DOHH2 (cell line): ENCODE data around the gene DNAAF5.

Source experiments
- EZH2phosphoT487 ChIP-seq: fragments of 200-600 bp; sonication (generic); IDR thresholded peaks from 2 replicates; pipeline ENCODE4 v1.6.1; 2017; ENCODE audit warnings: borderline replicate concordance, mild to moderate bottlenecking, antibody characterized with exemption, low read length, moderate library complexity, mixed read lengths
- TF ChIP-seq, protein P1 (sequence below): fragments of 200-600 bp; sonication (generic); IDR thresholded peaks from one replicate; pipeline ENCODE4 v1.5.1; 2014; ENCODE audit warnings: antibody characterized with exemption, mild to moderate bottlenecking, low read depth, low read length; ENCODE audit not compliant: poor library complexity, severe bottlenecking

DNA sequence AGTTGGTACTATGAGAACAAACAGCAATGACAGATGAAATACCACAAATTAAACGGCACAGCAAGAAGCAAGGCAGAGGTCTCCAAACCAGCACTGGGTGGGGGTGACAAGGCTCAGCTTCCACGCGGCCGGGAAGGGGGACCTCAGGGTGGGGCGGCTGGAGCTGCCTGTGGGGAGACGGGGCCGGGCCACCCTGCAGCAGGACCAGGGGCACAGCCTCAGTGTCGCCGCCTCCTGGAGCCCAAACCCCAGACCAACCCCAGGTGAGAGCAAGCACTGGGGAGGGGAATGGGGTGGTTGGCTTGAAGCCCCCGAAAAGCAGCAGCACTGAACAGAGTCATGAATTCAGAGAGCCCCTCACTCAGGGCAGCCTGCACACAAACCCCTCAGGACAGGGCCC is 49.9 kb downstream of the DNAAF5 start:
- TF ChIP-seq, protein P1, sequence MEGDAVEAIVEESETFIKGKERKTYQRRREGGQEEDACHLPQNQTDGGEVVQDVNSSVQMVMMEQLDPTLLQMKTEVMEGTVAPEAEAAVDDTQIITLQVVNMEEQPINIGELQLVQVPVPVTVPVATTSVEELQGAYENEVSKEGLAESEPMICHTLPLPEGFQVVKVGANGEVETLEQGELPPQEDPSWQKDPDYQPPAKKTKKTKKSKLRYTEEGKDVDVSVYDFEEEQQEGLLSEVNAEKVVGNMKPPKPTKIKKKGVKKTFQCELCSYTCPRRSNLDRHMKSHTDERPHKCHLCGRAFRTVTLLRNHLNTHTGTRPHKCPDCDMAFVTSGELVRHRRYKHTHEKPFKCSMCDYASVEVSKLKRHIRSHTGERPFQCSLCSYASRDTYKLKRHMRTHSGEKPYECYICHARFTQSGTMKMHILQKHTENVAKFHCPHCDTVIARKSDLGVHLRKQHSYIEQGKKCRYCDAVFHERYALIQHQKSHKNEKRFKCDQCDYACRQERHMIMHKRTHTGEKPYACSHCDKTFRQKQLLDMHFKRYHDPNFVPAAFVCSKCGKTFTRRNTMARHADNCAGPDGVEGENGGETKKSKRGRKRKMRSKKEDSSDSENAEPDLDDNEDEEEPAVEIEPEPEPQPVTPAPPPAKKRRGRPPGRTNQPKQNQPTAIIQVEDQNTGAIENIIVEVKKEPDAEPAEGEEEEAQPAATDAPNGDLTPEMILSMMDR, result no peak
- no peak for TF ChIP-seq EZH2phosphoT487
